SIG-M5 treated with dmso at 0.1 percent for 504 hours (cell line): ENCODE results near the gene GALNT2.

ENCODE experiments used
- DNase-seq: peaks from one replicate; lab custom pipeline; 2025; ENCODE audit not compliant: unreplicated experiment; lab: John Stamatoyannopoulos, UW

GALNT2 gene

GRCh38 chr1:230066466-230067404 lies at the start of gene GALNT2:
TSS of gene GALNT2 (plus strand) at chr1:230067238. CDS start at chr1:230067281, 43 bp downstream.
- DNase-seq = peak; percentile 93

GRCh38 chr1:230020451-230020850 lies 46.6 kb upstream of the GALNT2 start:
- no peak for DNase-seq

GRCh38 chr1:230022666-230023380 lies 44.2 kb upstream of the GALNT2 start:
- DNase-seq = no peak

GRCh38 chr1:230025686-230026085 lies 41.4 kb upstream of the GALNT2 start:
- DNase-seq = no peak

- no peak for DNase-seq
These were observed 40.9 kb upstream of the GALNT2 start for GRCh38 chr1:230026139-230026538.

- no peak for DNase-seq
These were observed 40.5 kb upstream of the GALNT2 start for GRCh38 chr1:230026572-230026971.

GRCh38 chr1:230028602-230029223 lies 38.3 kb upstream of the GALNT2 start:
- no peak for DNase-seq

- no peak for DNase-seq
These were observed 37.6 kb upstream of the GALNT2 start for GRCh38 chr1:230029244-230029941.

GRCh38 chr1:230030122-230030821 lies 36.8 kb upstream of the GALNT2 start:
- DNase-seq = no peak

GRCh38 chr1:230031131-230031530 lies 35.9 kb upstream of the GALNT2 start:
- DNase-seq = peak; percentile 41

- no peak for DNase-seq
These were observed 34.3 kb upstream of the GALNT2 start for GRCh38 chr1:230032516-230033281.

GRCh38 chr1:230037261-230037660 lies 29.8 kb upstream of the GALNT2 start:
- no peak for DNase-seq

GRCh38 chr1:230040440-230040839 lies 26.6 kb upstream of the GALNT2 start:
- no peak for DNase-seq

- DNase-seq = no peak
These were observed 24.0 kb upstream of the GALNT2 start for GRCh38 chr1:230043081-230043480.

GRCh38 chr1:230044729-230045128 lies 22.3 kb upstream of the GALNT2 start:
- no peak for DNase-seq

GRCh38 chr1:230047114-230047865 lies 19.7 kb upstream of the GALNT2 start:
- DNase-seq = no peak

GRCh38 chr1:230048322-230048721 lies 18.7 kb upstream of the GALNT2 start:
- DNase-seq = no peak

- no peak for DNase-seq
These were observed 18.1 kb upstream of the GALNT2 start for GRCh38 chr1:230048922-230049321.

- DNase-seq = no peak
These were observed 17.3 kb upstream of the GALNT2 start for GRCh38 chr1:230049731-230050130.
